NCI-H1694 treated with DMSO at 0.1 percent for 48 hours (cell line): ENCODE measurements around the gene ATG2B.

ENCODE experiments used
- DNase-seq: peaks from one replicate; lab custom pipeline; 2025; lab: John Stamatoyannopoulos, UW

ATG2B gene

DNA sequence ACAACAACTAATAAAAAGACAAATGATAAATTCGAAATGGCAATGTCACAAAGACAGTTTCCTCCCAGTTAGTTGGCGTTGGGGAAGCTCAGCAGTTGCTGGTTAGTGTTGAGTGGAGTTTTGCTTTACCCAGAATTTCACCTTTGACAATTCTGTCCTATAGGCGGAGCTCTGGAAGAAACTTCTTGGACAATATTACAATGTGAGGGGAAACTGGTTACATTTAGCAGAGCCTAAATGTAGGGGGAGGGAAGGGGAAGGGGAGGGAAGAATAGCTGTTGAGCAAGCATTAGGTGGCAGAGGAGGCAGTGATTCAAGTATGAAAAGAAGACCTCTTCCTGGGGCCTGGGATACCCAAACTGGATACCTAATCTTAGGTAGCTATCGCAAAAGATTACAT, 55.7 kb downstream of the ATG2B start:
- DNase-seq, result no peak

DNA sequence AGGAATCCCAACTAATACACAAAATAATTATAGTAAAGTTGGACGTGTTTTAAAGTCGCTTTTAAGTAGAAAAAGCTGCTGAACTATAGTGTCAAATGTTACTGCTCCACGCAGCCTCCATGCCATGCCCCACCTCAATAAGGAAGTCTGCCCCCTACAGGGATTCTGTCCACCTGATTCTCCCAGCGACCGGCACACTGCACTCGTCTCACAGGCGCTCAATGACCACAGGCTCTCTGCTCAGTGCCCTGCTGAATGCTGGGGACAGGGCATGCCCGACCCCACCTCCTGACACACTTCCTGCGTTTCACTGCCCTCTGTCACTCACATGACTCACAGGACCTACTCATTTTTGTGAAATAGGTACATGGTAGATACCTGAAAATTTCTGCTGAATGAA, 58.2 kb downstream of the ATG2B start:
- no peak for DNase-seq

DNA sequence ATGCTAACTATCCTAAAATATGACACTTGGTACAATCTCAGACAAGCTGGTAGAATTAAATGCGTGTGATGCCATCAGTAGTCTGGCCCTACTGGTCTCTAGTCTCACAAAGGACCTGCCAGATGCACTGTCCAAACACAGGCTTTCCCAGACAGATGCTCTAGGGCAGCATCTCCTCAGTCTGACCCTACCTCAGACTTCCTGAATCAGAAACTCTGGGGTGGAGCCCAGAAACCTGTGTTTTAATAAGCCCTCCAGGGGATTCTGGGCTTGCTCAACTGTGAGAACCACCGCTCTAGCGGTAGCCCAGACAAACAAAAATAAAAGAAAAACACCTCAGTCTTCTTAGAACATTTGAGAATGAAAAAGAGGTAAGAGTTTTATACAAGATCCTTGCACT, 59.2 kb downstream of the ATG2B start:
- DNase-seq, result no peak

DNA sequence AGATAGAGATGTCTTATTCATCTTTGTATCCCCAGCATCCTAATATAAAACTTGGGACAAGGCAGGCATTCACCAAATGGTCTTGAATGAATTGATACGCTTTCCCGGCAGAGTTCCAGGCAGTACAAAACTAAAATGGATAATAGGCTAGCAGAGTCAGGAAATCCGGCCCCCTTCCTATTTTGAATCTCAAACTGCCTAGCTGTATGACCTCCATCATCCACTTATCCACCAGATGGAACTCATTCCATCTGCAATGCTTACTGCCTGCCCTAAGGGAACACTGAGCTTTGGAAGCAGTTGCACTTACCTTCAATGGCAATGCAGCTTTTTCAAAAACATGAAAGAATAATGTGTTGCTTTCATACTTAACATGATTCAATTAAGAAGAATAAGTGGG, 63.7 kb downstream of the ATG2B start:
- no peak for DNase-seq

DNA sequence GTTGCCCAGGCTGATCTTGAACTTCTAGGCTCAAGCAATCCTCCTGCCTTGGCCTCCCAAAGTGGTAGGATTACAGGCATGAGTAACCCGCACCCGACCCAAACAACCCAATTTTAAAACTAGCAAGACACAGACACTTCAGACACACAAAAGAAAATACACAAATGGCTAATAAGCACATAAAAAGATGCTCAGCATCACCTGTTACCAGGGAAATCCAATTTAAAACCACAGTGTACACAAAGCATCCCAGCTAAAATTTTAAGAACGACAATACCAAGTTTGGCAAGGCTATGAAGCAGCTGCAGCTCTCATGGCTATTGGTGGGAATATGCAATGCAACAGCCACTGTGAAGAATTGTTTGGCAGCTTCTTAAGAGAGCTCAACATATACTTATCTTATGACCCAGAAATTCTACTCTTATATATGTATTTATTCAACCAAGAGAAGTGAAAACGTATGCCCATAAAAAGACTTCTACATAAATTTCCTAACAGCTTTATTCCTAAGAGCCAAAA, 65.1 kb downstream of the ATG2B start:
- DNase-seq, result no peak

DNA sequence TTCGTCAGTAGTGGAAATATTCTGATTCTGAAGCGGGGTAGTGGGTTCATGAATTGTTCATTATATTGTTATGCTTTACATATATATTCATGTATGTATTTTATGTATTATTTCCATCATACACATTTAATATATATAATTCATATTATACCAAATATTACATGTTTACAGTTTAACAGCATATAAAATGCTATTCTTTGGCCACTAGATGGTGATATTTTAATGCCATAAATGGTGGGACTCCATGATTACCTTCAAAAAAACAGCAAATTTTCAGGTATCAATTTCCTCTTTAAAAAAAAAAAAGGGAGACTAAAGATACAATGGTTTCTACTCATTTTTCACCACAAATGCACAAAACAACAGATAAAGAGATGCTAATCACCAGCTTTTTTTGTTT, 66.1 kb downstream of the ATG2B start:
- peak; percentile 80 for DNase-seq

DNA sequence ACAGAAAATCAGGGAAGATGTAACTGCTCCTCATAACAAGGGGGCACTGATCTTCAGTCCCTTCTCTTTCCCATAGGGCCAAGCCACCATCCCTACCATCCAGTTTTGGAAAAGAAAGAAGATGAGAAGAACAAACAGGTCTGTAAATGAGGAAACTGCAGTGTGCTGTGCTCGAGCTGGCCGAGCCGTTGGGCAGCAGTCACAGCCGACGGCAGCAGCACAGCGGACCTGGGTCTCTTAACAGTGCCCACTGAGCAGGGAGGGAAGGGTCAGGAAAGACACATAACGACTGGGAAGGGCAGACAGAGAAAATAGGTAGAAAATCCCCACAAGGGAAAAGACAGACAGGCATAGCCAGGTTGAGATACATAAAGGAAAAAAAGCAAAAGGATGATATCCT, 68.9 kb downstream of the ATG2B start:
- DNase-seq, result no peak

DNA sequence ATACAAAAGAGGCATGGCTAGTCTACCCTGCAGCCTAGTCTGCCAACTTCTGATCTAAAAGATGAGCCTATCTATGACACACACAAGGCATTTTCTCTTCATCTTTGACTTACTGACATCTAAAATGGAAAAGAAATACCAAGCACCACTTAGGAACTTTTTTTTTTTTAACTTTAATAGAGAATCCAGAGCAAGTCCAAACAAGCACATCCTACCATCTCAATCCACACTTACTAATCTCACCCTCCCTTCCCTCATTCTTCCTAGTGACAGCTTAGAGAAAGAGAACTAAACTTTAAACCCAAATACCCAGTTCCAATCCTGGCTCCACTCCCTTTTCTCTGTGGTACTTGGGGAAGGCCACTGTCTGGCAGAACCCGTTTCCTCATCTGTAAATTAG, 75.3 kb downstream of the ATG2B start:
- DNase-seq, result no peak

DNA sequence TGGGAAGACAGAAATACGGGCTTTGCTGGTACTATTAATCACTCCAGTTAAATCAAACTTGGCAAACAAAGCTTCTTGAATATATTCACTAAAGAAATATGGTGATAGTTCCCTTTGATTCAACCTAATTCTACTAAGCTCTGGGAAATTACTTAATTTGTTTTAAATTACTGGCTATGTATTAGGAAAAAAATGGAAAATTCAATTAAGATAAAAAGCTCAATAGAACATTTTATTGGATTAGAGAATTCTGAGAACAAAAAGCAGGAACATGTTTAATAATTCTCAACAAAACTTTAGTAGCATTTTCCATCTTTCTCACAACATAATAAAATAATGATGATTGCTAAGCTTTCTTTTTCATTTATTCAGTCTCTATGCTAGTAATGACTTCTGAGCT, 76.9 kb downstream of the ATG2B start:
- no peak for DNase-seq

DNA sequence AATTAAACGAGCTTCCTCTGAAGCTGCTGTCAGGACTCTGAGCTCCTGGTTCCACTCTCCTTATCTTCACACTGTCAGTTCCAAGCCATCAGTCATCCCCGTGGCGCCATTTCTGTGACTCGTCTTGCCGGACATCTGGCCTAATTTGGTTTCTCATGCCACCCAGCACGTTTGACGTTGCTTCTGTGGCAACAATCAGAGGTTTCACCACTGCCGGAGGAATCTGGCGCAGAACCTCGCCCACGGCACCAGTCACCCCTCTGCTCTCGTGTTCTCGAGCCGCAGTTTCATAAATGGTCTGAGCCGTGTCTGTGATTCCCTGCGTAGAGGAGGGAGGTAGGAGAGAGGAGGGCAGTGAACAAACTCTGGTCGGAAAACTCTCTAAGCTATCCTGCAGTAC, 77.5 kb downstream of the ATG2B start:
- DNase-seq, result no peak

DNA sequence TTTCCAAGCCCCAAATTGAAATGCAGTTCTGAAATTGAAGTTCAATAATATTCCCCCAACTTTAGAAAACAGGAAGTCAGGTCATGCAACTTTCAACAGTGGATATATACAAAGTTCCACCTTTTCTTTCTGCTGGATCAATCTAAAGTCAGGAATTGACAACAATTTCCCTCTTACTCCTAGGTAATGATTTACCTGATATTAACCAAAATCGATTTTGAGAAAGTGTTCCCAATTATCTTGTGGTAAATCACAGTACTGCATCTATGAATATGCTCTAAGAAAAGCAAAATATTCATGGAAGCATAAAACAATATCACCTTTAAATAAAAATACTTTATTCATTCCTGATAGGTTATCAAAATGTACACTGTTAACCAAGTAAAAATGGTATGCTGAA, 78.7 kb downstream of the ATG2B start:
- DNase-seq, result no peak

DNA sequence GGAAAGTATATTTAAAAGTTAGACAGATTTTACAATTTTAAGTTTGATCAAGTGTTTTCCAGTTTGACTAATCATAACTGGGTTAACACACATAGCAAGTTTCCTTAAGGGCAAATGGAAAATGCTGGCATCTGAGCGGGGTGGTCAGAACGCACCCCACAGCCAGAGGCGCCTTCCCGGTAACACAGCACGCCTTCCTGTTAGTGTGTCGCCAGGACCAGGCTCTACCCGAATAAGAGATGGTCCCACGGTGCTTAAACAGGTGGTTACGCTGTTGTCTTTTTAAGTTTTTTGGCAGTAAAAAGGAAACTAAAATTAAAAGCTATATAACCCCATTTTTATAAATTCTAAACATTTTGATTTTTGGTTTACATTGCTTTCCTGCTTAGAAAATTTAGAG, 79.1 kb downstream of the ATG2B start:
- DNase-seq, result no peak

DNA sequence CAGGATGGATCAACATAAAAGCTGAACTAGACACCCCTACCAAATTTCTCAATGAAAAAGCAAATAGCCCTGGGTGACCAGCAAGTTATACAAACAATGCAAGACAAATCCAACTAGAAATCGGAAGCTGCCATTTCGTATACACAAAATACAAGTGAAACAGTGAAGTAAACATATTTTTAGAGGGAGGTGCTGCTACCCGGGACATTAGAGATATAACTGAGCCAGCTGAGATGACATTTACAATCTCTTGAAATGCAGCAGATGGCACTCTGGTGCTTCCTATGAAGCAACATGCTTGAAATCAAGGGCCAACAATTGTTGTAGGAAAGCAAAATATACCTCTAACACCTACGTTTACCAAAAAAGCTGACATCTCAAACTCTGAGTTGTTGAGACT, 81.7 kb downstream of the ATG2B start:
- peak; percentile 82 for DNase-seq

DNA sequence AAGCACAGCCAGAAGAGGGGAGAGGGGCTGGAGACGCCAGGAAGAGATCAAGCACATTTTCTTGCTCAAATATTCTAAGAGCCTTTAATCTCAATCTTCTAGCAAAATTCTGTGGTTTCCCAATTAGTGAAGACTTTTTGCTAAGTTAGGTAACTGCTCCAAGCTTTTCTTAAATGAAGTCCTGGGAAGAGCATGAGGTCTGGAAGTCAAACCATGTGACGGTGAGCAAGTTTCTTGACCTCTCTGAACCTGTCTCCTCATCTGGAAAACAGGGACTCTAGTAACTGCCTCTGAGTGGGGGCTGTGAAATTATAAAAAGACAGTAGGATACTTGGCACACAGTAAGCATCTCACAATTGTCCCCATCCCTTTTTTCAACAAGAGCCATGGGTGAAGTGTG, 83.0 kb downstream of the ATG2B start:
- DNase-seq, result no peak

DNA sequence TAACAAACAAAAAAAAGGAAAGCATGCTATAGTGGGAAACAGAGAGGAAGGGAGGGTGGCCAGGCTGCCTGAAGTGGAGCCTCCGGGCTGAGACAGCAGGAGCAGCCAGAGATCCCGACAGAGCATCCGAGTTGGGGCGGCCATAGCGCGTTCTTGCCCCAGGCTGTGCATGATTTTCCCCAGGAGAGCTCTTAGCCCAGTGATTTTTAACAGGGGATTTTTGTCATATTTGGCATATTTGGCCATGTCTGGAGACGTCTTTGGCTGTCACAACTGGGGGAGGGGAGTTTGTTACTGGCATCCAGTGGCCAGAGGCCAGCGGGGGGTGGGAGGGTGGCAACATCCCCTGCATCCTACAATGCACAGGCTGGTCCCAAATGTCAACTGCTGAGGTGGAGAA, 83.6 kb downstream of the ATG2B start:
- no peak for DNase-seq

DNA sequence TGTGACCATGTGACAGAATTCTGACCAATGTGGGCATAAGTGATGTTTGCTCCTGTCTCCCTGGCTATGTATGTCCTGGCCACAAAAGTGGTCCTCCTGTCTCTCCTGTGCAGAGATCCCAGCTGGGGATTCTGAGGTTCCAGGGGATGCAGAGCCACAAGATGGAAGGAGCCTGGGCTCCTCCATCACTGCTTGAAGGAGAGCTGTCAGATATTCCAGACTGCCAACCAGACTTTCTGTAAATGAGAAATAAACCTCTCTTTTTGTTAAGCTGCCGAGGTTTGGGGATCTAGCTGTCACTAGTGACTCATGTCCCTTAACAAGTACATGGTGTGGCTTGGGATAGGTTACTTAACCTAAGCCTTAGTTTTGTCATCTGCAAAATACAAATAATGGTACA, 85.3 kb downstream of the ATG2B start:
- no peak for DNase-seq

DNA sequence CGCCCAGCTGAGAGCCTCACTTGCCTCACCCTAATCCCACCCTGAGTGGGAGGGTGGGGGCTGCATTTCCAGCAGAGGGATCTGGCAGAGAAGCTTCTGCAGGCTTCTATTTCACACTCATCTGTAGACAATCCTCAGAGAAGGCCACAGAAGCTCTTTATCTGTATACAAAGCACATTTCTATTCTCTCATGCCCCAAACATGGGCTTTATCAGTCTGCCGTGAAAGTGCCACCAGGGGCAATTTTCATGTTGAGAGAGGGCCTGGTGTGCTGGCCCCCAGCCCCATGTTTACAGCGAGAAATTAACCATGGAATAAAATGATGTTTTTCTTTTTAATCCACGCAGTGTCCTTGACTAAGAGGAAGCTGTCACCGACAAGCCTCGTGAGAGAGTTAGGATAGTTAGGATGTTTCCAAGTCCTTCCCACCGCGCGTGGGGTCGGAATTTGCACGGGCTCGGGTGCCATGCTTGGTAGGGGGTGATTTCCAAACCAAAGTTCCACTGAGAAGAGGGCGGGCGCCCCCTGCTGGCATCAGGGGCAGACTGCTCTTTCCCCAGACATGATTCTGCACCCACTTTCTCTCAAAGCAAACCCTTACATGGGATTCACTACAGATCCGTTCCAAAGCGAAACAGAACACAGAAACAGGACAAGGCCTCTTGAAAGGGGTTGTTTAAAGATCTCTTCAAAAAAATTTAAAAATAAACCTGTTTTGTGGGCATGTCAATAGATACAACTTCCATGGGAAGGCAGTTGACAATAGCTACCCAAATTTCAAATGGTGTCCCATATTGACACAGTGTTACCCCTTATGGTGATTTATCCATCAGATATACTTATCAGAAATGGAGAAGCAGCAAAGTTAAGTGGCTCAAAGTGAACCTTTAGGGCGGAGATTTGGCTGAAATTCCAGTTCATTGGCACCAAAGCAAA, 87.7 kb downstream of the ATG2B start:
- DNase-seq, result peak; percentile 82

DNA sequence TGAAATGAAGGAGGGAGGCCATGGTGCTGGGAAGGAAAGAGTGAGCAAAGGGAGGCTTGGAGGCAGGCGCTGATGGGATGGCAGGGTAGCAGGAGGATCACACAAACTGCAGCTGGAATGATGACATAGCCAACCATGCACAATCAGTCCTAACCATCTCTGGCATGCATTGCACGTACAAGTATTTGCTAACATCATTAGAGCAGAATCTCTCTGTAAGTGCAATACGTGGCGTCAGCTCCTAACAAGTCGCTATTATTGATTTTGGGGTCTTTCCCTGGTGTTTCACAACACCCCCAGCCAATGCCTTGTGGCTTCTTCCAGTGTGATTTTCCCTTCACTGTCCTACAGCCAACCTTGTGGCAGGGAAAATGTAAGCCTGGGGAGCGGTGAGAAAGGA, 88.6 kb downstream of the ATG2B start:
- peak; percentile 67 for DNase-seq

DNA sequence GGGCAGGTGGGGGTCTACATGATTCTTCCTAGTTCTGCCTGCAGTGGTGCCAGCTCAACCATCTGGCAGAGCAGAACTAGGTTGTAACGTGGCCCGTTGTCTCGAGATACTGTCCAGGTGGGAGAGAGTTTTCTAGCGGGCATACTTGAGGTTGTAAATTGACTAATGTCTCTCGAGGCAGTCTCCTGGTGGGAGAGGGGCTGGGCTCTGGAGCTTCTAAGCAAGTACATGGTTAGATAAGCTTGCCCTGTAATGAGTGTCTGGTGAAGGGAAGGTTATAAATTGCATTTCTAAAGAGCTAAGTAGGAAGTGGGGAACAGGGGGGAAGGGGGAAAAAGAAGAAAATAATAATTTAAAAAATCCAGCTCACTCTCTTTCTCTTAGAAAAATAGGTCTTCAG, 89.0 kb downstream of the ATG2B start:
- peak; percentile 62 for DNase-seq

DNA sequence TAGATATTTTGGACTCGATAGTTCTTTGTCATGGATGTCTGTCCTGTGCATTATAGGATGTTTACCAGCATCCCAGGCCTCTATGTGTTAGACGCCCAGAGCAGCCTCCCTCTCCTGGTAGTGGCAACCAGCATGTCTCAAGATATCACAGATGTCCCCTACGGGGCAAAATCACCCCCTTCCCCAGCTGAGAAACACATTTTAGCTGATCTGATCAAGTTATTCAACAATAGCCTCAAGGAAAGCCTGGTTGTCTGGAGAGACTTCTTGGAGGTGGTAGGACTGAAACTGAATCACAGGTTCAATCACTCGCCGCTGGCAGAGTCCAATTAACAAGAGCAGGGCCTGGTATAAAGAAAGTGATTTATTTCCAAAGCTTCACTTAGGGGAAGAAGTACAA, 89.5 kb downstream of the ATG2B start:
- DNase-seq, result peak; percentile 62

DNA sequence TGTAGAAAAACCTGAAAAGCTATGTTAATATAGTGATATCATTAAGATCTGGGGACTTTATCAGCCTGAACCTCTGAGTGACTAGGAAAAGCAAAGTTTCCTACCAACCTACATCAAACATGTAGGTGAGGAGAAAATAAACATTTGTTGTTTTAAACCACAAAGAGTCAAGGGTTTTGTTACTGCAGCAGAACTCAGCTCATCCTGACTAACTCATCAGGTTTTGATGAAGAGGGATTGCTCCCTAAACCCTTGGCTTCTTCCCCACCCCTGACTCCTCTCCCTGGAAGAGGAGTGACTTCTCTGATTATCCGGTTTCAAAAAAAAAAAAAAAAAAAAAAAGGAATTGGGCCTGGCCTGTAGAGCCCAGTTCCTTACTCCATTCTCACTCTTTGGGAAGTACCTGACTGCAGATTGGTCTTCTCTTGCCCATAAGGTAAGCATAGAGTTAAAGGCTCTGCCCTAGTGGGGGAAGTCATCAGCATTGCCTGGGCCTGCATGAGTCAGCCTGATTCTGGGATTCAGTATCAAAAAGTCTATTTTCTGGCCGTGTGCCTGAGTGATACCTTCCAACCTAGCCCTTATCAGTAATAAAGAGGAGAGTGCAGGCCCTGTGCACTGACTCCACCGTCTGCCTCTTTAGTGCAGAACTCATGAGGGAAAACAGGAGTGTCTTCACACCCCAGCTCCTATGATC, 90.2 kb downstream of the ATG2B start:
- no peak for DNase-seq

DNA sequence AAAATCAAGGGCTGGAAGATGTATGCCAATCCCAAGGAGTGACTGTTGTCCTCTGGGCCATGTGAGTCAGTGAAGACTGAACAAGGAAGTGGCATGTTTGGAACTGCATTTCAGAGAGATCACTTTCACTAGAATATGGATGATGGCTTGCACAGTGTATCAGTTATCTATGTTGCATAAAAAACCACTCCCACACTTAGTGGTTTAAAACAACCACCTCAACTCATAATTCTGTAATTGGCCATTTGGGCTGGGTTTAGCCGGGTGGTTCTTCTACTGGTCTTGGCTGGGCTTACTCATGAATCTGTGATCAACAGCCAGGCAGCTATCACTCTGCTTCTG, 91.7 kb downstream of the ATG2B start:
- no peak for DNase-seq
